NCI-H1048 (cell line): ENCODE data around the gene CTNNBL1.
"Not testable (repeated sequence)": the region's sequence is repeated elsewhere in the genome, so short reads cannot be mapped to it uniquely, and the experiment has no call there.

Experiments
- DNase-seq: peaks from one replicate; lab custom pipeline; 2025; lab: John Stamatoyannopoulos, UW

Gene CTNNBL1

GRCh38 chr20:37852666-37853065, 158.8 kb downstream of the CTNNBL1 start:
- no peak for DNase-seq

- DNase-seq: no peak
Measured at GRCh38 chr20:37853823-37854375, 160.1 kb downstream of the CTNNBL1 start.

- not testable (repeated sequence) for DNase-seq
Measured at GRCh38 chr20:37856034-37856433, 162.2 kb downstream of the CTNNBL1 start.

GRCh38 chr20:37856932-37857660, 163.3 kb downstream of the CTNNBL1 start:
- no peak for DNase-seq

- DNase-seq: no peak
Measured at GRCh38 chr20:37859406-37860171, 165.8 kb downstream of the CTNNBL1 start.

GRCh38 chr20:37863289-37863688, 169.5 kb downstream of the CTNNBL1 start:
- no peak for DNase-seq

GRCh38 chr20:37864298-37864697, 170.5 kb downstream of the CTNNBL1 start:
- DNase-seq: no peak

- DNase-seq: no peak
Measured at GRCh38 chr20:37866051-37866450, 172.2 kb downstream of the CTNNBL1 start.

GRCh38 chr20:37867289-37868195, 173.7 kb downstream of the CTNNBL1 start:
- DNase-seq: no peak

- DNase-seq: no peak
Measured at GRCh38 chr20:37868851-37869333, 175.1 kb downstream of the CTNNBL1 start.

GRCh38 chr20:37869334-37869861, 175.6 kb downstream of the CTNNBL1 start:
- no peak for DNase-seq

- DNase-seq: no peak
Measured at GRCh38 chr20:37870294-37870693, 176.5 kb downstream of the CTNNBL1 start.

GRCh38 chr20:37871751-37872150, 177.9 kb downstream of the CTNNBL1 start:
- DNase-seq: no peak

GRCh38 chr20:37872161-37872560, 178.3 kb downstream of the CTNNBL1 start:
- no peak for DNase-seq

- DNase-seq: no peak
Measured at GRCh38 chr20:37873884-37874283, 180.1 kb downstream of the CTNNBL1 start.

- DNase-seq: no peak
Measured at GRCh38 chr20:37875460-37876175, 181.8 kb downstream of the CTNNBL1 start.

GRCh38 chr20:37876863-37877262, 183.0 kb downstream of the CTNNBL1 start:
- DNase-seq: no peak

- no peak for DNase-seq
Measured at GRCh38 chr20:37877832-37878772, 184.3 kb downstream of the CTNNBL1 start.

- DNase-seq: no peak
Measured at GRCh38 chr20:37878835-37879599, 185.2 kb downstream of the CTNNBL1 start.
